Transverse colon (tissue), 3 donors: ENCODE results near the gene PRRC1.

ENCODE experiments used
- POLR2A ChIP-seq: fragments of 450-650 bp; IDR thresholded peaks from one replicate; pipeline ENCODE4 v1.6.1; 2016; ENCODE audit warnings: antibody characterized with exemption, mild to moderate bottlenecking, moderate library complexity
- TF ChIP-seq, protein P1 (sequence below), 5 experiments: fragments of 200-600 bp in 3 of 5; fragments of 450-650 bp in 2 of 5; sonication (generic) in 3 of 5; IDR thresholded peaks; 1 replicate in 2 of 5; 2 replicates in 3 of 5; pipeline ENCODE4 v1.5.1; 2016 to 2017; ENCODE audit warnings: antibody characterized with exemption in 5 of 5, inconsistent platforms in 3 of 5, mild to moderate bottlenecking in 2 of 5, moderate library complexity in 1 of 5

DNA sequence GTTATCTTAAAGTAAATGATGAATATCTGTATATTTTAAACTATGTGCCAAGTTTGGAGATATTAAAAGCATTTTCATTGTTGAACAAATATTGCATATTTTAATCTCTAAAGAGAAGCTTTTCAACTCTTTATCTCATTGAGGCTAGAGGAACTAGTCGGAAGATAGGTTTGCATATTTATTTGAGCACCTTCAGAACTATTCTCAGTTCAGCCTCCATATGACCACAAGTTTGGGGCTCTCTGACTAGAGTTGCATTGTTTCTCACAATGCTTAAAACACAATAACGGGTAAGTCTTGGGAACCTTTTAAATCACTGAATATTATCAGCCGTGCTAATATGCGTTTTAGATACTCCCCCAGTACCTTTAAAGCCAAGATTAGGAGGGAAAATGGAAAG lies 84.2 kb downstream of the PRRC1 start:
- TF ChIP-seq, protein P1, sequence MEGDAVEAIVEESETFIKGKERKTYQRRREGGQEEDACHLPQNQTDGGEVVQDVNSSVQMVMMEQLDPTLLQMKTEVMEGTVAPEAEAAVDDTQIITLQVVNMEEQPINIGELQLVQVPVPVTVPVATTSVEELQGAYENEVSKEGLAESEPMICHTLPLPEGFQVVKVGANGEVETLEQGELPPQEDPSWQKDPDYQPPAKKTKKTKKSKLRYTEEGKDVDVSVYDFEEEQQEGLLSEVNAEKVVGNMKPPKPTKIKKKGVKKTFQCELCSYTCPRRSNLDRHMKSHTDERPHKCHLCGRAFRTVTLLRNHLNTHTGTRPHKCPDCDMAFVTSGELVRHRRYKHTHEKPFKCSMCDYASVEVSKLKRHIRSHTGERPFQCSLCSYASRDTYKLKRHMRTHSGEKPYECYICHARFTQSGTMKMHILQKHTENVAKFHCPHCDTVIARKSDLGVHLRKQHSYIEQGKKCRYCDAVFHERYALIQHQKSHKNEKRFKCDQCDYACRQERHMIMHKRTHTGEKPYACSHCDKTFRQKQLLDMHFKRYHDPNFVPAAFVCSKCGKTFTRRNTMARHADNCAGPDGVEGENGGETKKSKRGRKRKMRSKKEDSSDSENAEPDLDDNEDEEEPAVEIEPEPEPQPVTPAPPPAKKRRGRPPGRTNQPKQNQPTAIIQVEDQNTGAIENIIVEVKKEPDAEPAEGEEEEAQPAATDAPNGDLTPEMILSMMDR (IDR thresholded peaks at IDR 0.05) = no peak
- no peak for TF ChIP-seq POLR2A
